SJCRH30 (cell line): ENCODE results near the gene OR52W1. TPM values are rescaled to one million over a fixed set of nuclear protein-coding genes. Genes with fewer than 3 reads are reported as not detected.
"Not testable (repeated sequence)": the region's sequence is repeated elsewhere in the genome, so short reads cannot be mapped to it uniquely, and the experiment has no call there.

Source experiments
- DNase-seq, 2 experiments: peaks; one replicate each; pipeline ENCODE4 v3.0.0-alpha.2; 2015 to 2020
- H3K27ac ChIP-seq: fragments of 250-450 bp; sonication (Bioruptor Pico); 2 replicates; pipeline ENCODE4 v1.5.1; 2020; ENCODE audit warnings: mild to moderate bottlenecking, moderate library complexity
- H3K27me3 ChIP-seq: fragments of 250-450 bp; sonication (Bioruptor Pico); 2 replicates; pipeline ENCODE4 v1.5.1; 2020; ENCODE audit warnings: mild to moderate bottlenecking, moderate library complexity
- H3K36me3 ChIP-seq: fragments of 250-450 bp; sonication (Bioruptor Pico); 2 replicates; pipeline ENCODE4 v1.5.1; 2020; ENCODE audit warnings: mild to moderate bottlenecking, moderate library complexity
- H3K4me1 ChIP-seq: fragments of 250-450 bp; sonication (Bioruptor Pico); 2 replicates; pipeline ENCODE4 v1.5.1; 2020; ENCODE audit warnings: mild to moderate bottlenecking, moderate library complexity
- H3K4me3 ChIP-seq: fragments of 250-450 bp; sonication (Bioruptor Pico); 2 replicates; pipeline ENCODE4 v1.5.1; 2020; ENCODE audit warnings: mild to moderate bottlenecking, moderate library complexity
- H3K9me3 ChIP-seq: fragments of 250-450 bp; sonication (Bioruptor Pico); replicated peaks from 2 replicates; pipeline ENCODE4 v1.5.1; 2020; ENCODE audit warnings: mild to moderate bottlenecking, moderate library complexity
- total RNA-seq: library from RNA; depleted of rRNA; stranded (reverse); fragments of >200 nt; shearing (Covaris generic); gene quantifications from 2 replicates; pipeline ENCODE4 v1.2.3, GENCODE V29; 2014; rRNA removed

Gene OR52W1
- total RNA-seq, 1 experiment from 2014 or later: not detected

DNA sequence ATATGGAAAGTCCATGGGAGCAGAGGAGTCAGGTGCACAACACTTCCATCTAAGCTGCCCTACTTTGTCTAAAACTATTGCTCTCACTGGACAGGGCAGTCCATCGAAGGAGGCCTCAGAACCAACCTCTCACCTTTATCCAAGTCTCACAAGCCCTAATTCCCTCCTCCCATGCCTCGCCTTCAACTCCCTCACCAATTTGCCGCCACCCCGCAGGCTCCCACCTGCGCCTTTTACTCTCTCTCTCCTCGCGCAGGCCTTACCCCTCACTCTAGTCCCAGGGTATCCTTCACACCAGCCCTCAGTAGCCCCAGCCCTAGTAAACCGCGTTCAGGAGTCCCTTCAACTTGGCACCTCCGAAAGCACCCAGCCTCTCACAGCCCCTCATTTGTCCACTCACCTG, 35.0 kb downstream of the OR52W1 start:
- no peak for DNase-seq
- Histone ChIP-seq H3K27me3 (no peaks in the 10 kb centered on the region), H3K4me3 (peak overlapping the region; percentile 72), H3K36me3 (no peaks in the 10 kb centered on the region), H3K9me3 (no peaks in the 10 kb centered on the region), H3K4me1 (no peaks in the 10 kb centered on the region), H3K27ac (no peak overlapping the region)

GRCh38 chr11:6234387-6235107, 35.5 kb downstream of the OR52W1 start, which contains the start of gene FHIP1B:
Gene FHIP1B (minus strand): TSS chr11:6234636. CDS start chr11:6224516, 10,120 bp downstream.
- no peak within 1 kb of the TSS; the same call in 1 of the 2 replicates for H3K27ac ChIP-seq
- H3K4me1 ChIP-seq: no peaks in the 10 kb centered on the region
- no peaks in the 10 kb centered on the region for H3K36me3 ChIP-seq
- H3K27me3 ChIP-seq: no peaks in the 10 kb centered on the region
- peak; percentile 99 to 100 for DNase-seq
- no peaks in the 10 kb centered on the region for H3K9me3 ChIP-seq
- peak within 1 kb of the TSS; percentile 72 for H3K4me3 ChIP-seq

- H3K4me1 ChIP-seq: no peaks in the 10 kb centered on the region
- H3K36me3 ChIP-seq: no peaks in the 10 kb centered on the region
- H3K9me3 ChIP-seq: no peaks in the 10 kb centered on the region
- no peak for DNase-seq
- no peak overlapping the region for H3K4me3 ChIP-seq
- H3K27me3 ChIP-seq: 0 out of 2 replicates have a peak, but pooled peaks cover under 1% of the 10 kb centered on the region
- no peak overlapping the region for H3K27ac ChIP-seq
Measured at GRCh38 chr11:6237266-6237665, 38.2 kb downstream of the OR52W1 start.

GRCh38 chr11:6237761-6238302, 38.8 kb downstream of the OR52W1 start:
- Histone ChIP-seq H3K27ac (no peak overlapping the region), H3K4me1 (no peaks in the 10 kb centered on the region), H3K36me3 (no peaks in the 10 kb centered on the region), H3K27me3 (0 out of 2 replicates have a peak, but pooled peaks cover 2% of the 10 kb centered on the region), H3K9me3 (no peaks in the 10 kb centered on the region), H3K4me3 (no peak overlapping the region)
- no peak for DNase-seq

DNA sequence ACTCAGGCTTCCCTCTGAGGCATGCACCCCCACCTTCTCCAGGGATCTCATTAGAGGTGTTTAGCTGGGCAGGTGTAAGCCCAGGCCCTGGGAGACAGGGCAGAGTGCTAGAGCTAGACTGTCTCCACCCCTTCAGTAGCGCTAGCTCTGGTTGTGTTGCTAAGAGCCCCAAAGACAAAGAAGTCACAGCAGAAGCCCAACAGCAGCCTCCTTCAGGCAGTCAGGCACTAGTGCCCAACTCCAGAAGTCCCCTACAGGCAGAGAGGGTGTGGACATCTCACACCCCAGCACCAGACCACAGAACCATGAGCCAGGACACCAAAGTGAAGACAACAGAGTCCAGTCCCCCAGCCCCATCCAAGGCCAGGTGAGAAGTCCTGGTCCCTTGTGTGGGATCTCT, 39.9 kb downstream of the OR52W1 start, which contains the start of gene CNGA4:
TSS of gene CNGA4 (plus strand) at position 188 of the 400 bp plus-strand sequence. CDS start at position 306, 118 bp downstream.
- Histone ChIP-seq H3K27me3 (0 out of 2 replicates have a peak, but pooled peaks cover 2% of the 10 kb centered on the region), H3K27ac (no peak within 1 kb of the TSS), H3K4me3 (no peak within 1 kb of the TSS), H3K4me1 (no peaks in the 10 kb centered on the region), H3K36me3 (no peaks in the 10 kb centered on the region), H3K9me3 (no peaks in the 10 kb centered on the region)
- DNase-seq: no peak

GRCh38 chr11:6240139-6240538, 41.1 kb downstream of the OR52W1 start:
- Histone ChIP-seq H3K4me1 (no peaks in the 10 kb centered on the region), H3K9me3 (no peaks in the 10 kb centered on the region), H3K27ac (no peak overlapping the region), H3K4me3 (no peak overlapping the region), H3K36me3 (no peaks in the 10 kb centered on the region), H3K27me3 (0 out of 2 replicates have a peak, but pooled peaks cover 2% of the 10 kb centered on the region)
- no peak for DNase-seq

DNA sequence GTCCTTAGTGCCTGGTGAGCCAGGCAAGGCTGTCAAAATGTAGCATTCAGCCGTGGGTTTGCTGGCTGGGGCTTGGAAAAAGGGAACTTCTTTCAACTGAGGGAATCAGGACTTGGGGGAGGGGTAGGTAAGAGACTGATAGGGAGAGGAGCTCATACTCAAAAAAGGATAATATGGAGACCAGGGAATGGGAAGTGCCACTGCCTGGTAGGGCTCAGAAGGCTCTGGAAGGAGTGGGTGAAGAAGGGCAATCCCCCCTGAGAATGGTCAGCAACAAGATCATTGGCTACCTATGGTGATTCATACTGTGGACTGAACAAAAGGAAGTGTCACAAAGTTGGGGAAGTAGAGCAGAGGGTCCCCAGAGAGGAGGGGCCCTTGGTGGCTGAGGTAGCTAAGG, 41.8 kb downstream of the OR52W1 start:
- no peaks in the 10 kb centered on the region for H3K36me3 ChIP-seq
- H3K27me3 ChIP-seq: 0 out of 2 replicates have a peak, but pooled peaks cover 2% of the 10 kb centered on the region
- H3K27ac ChIP-seq: no peak overlapping the region
- no peak overlapping the region for H3K4me3 ChIP-seq
- no peak for DNase-seq
- H3K4me1 ChIP-seq: no peaks in the 10 kb centered on the region
- H3K9me3 ChIP-seq: no peaks in the 10 kb centered on the region

- no peaks in the 10 kb centered on the region for H3K9me3 ChIP-seq
- no peaks in the 10 kb centered on the region for H3K4me1 ChIP-seq
Measured at GRCh38 chr11:6241316-6241715, 42.3 kb downstream of the OR52W1 start.

GRCh38 chr11:6245536-6245935, 46.5 kb downstream of the OR52W1 start:
- H3K4me1 ChIP-seq: no peaks in the 10 kb centered on the region
- 0 out of 2 replicates have a peak, but pooled peaks cover 2% of the 10 kb centered on the region for H3K27me3 ChIP-seq
- DNase-seq: no peak
- no peak overlapping the region for H3K27ac ChIP-seq
- H3K36me3 ChIP-seq: no peaks in the 10 kb centered on the region
- no peak overlapping the region for H3K4me3 ChIP-seq
- no peaks in the 10 kb centered on the region for H3K9me3 ChIP-seq

More at GRCh38 chr11:6241316-6241715, 42.3 kb downstream of the OR52W1 start:
- DNase-seq: no peak
- no peak overlapping the region for H3K27ac ChIP-seq
- no peaks in the 10 kb centered on the region for H3K36me3 ChIP-seq
- 0 out of 2 replicates have a peak, but pooled peaks cover 2% of the 10 kb centered on the region for H3K27me3 ChIP-seq
- H3K4me3 ChIP-seq: no peak overlapping the region

- Histone ChIP-seq H3K27me3 (no peaks in the 10 kb centered on the region), H3K36me3 (no peaks in the 10 kb centered on the region), H3K4me3 (no peak overlapping the region), H3K9me3 (no peaks in the 10 kb centered on the region), H3K27ac (no peak overlapping the region), H3K4me1 (no peaks in the 10 kb centered on the region)
- DNase-seq: no peak
Measured at GRCh38 chr11:6248248-6248647, 49.2 kb downstream of the OR52W1 start.

DNA sequence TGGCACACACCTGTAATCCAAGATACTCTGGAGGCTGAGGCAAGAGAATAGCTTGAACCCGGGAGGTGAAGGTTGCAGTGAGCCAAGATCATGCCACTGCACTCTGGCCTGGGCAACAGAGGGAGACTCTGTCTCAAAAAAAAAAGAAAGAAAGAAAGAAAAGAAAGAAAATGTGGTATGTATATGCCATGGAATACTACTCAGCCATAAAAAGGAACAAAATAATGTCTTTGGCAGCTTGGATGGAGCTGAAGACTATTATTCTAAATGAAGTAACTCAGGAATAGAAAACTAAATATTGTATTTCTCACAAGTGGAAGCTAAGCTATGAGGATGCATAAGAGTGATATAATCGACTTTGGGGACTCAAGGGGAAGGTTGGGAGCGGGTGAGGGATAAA, 49.9 kb downstream of the OR52W1 start:
- H3K4me1 ChIP-seq, H3K36me3 ChIP-seq, H3K27me3 ChIP-seq, H3K9me3 ChIP-seq, H3K27ac ChIP-seq, DNase-seq, H3K4me3 ChIP-seq: not testable (repeated sequence)

Other genes starting within 250 kb of the OR52W1 start
- gene OR56A5, start 230.7 kb upstream of the OR52W1 start, total RNA-seq: not detected in 2 replicates
- not detected in 2 replicates for gene OR52L1, start 212.2 kb upstream of the OR52W1 start, total RNA-seq
- gene OR56A4, start 192.3 kb upstream of the OR52W1 start, total RNA-seq: not detected in 2 replicates
- not detected in 2 replicates for gene OR56A1, start 168.5 kb upstream of the OR52W1 start, total RNA-seq
- not detected in 2 replicates for gene OR56B4, start 91.5 kb upstream of the OR52W1 start, total RNA-seq
- gene OR52B2, start 28.9 kb upstream of the OR52W1 start, total RNA-seq: not detected in 2 replicates
- gene C11orf42, start 6.3 kb downstream of the OR52W1 start, total RNA-seq: not detected in 2 replicates
- gene FHIP1B, start 35.4 kb downstream of the OR52W1 start, total RNA-seq: 16.2 and 17.2 TPM in 2 replicates
- not detected in 2 replicates for gene CNGA4, start 39.9 kb downstream of the OR52W1 start, total RNA-seq
- 0.24 TPM in 1 of 2 replicates, not detected in the other for gene CCKBR, start 60.6 kb downstream of the OR52W1 start, total RNA-seq
- gene CAVIN3, start 121.3 kb downstream of the OR52W1 start, total RNA-seq: not detected in 2 replicates
- gene SMPD1, start 191.2 kb downstream of the OR52W1 start, total RNA-seq: 12.0 and 13.0 TPM in 2 replicates
- 19.6 and 20.2 TPM in 2 replicates for gene APBB1, start 219.9 kb downstream of the OR52W1 start, total RNA-seq
- gene HPX, start 241.8 kb downstream of the OR52W1 start, total RNA-seq: not detected in 2 replicates